DOHH2 (cell line): ENCODE measurements around the gene MAD2L1BP.
A peak's percentile ranks its signal among the peaks of the same experiment; 100 is the strongest.

Experiments used
- H3F3A ChIP-seq: fragments of 200-600 bp; sonication (generic), shearing (Covaris generic); 2 replicates; pipeline ENCODE4 v1.6.0; 2016; ENCODE audit warnings: antibody characterized with exemption, mild to moderate bottlenecking; ENCODE audit not compliant: control insufficient read depth, insufficient read depth
- H3K27ac ChIP-seq: fragments of 200-600 bp; sonication (generic); 2 replicates; pipeline ENCODE4 v1.5.1; 2014; ENCODE audit warnings: low read depth, mild to moderate bottlenecking, low read length, moderate library complexity
- H3K27me3 ChIP-seq: fragments of 200-600 bp; sonication (generic); 2 replicates; pipeline ENCODE4 v1.6.1; 2014; ENCODE audit warnings: mild to moderate bottlenecking, low read length, mixed read lengths; ENCODE audit not compliant: control insufficient read depth
- H3K36me3 ChIP-seq: fragments of 200-600 bp; sonication (generic); 2 replicates; pipeline ENCODE4 v1.6.1; 2014; ENCODE audit warnings: mild to moderate bottlenecking, low read length, moderate library complexity, mixed read lengths; ENCODE audit not compliant: control insufficient read depth
- H3K4me1 ChIP-seq: fragments of 200-600 bp; sonication (generic); 2 replicates; pipeline ENCODE4 v1.6.1; 2014; ENCODE audit warnings: mild to moderate bottlenecking, low read length, mixed read lengths; ENCODE audit not compliant: control insufficient read depth
- H3K4me2 ChIP-seq: fragments of 200-600 bp; sonication (generic); 2 replicates; pipeline ENCODE4 v1.6.0; 2014; ENCODE audit warnings: mild to moderate bottlenecking, low read length, moderate library complexity
- H3K4me3 ChIP-seq: fragments of 200-600 bp; sonication (generic); 2 replicates; pipeline ENCODE4 v1.5.1; 2014; ENCODE audit warnings: mild to moderate bottlenecking, low read length, mixed read lengths
- H3K79me2 ChIP-seq: fragments of 200-600 bp; sonication (generic); 2 replicates; pipeline ENCODE4 v1.6.1; 2014; ENCODE audit warnings: mild to moderate bottlenecking, low read length, mixed read lengths; ENCODE audit not compliant: control insufficient read depth
- H3K9me2 ChIP-seq: fragments of 200-600 bp; sonication (generic); replicated peaks from 2 replicates; pipeline ENCODE4 v1.6.1; 2014; ENCODE audit warnings: mild to moderate bottlenecking, low read length, mixed read lengths; ENCODE audit not compliant: control insufficient read depth
- H3K9me3 ChIP-seq: fragments of 200-600 bp; sonication (generic); 2 replicates; pipeline ENCODE4 v1.6.1; 2014; ENCODE audit warnings: antibody characterized with exemption, low read length, mixed read lengths; ENCODE audit not compliant: control insufficient read depth, insufficient read depth
- H4K20me1 ChIP-seq: fragments of 200-600 bp; sonication (generic); 2 replicates; pipeline ENCODE4 v1.6.0; 2014; ENCODE audit warnings: low read depth, mild to moderate bottlenecking, antibody characterized with exemption, low read length, moderate library complexity; ENCODE audit not compliant: control insufficient read depth, insufficient read depth
- CTCF ChIP-seq: fragments of 200-600 bp; sonication (generic); IDR thresholded peaks from one replicate; pipeline ENCODE4 v1.5.1; 2014; ENCODE audit warnings: antibody characterized with exemption, mild to moderate bottlenecking, low read depth, low read length; ENCODE audit not compliant: poor library complexity, severe bottlenecking
- EZH2phosphoT487 ChIP-seq: fragments of 200-600 bp; sonication (generic); IDR thresholded peaks from 2 replicates; pipeline ENCODE4 v1.6.1; 2017; ENCODE audit warnings: borderline replicate concordance, mild to moderate bottlenecking, antibody characterized with exemption, low read length, moderate library complexity, mixed read lengths

MAD2L1BP gene

DNA sequence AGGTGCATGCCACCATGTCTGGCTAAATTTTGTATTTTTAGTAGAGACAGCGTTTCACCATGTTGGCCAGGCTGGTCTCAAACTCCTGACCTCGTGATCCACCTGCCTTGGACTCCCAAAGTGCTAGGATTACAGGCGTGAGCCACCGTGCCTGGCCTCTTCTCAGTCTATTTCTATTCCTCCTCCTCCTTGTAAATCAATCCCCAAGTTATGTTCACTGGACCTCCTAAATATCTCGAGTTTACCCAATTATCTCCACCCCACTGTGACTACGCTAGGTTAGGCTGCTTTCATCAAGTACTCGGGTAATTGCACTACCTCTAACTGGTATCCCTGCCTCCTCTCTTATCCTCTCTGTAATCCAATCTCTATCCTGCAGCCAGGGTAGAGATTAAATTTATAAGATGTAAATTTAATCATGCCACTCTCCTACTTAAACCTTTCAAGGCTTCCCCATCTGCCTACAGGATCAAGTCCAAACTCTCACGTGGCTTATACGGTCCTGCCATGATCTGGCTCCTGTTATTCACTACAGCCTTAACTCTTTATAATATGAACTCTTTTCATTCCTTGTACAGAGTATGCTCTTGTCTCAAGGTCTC lies 837 bp upstream of the MAD2L1BP start:
- no peaks in the 10 kb centered on the region for H3K9me2 ChIP-seq
- H3K4me3 ChIP-seq = peak overlapping the region; percentile 98
- H3K4me1 ChIP-seq = peaks cover 53% of the 10 kb centered on the region
- no peaks in the 10 kb centered on the region for H4K20me1 ChIP-seq
- peaks cover 16% of the 10 kb centered on the region for H3F3A ChIP-seq
- H3K27me3 ChIP-seq = no peaks in the 10 kb centered on the region
- TF ChIP-seq CTCF (no peak), EZH2phosphoT487 (no peak)
- no peaks in the 10 kb centered on the region for H3K9me3 ChIP-seq
- peak overlapping the region; percentile 89 for H3K4me2 ChIP-seq
- peak overlapping the region; percentile 60; the same call in 1 of the 2 replicates for H3K27ac ChIP-seq
- H3K79me2 ChIP-seq = peaks cover 46% of the 10 kb centered on the region
- H3K36me3 ChIP-seq = peaks cover 38% of the 10 kb centered on the region

DNA sequence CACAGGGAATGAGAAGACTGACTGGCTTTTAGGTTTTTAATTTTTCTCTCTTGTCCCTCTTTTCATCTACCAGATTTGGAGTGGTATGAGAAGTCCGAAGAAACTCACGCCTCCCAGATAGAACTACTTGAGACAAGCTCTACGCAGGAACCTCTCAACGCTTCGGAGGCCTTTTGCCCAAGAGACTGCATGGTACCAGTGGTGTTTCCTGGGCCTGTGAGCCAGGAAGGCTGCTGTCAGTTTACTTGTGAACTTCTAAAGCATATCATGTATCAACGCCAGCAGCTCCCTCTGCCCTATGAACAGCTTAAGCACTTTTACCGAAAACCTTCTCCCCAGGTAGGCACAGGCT lies 644 bp downstream of the MAD2L1BP start:
- Histone ChIP-seq H3K4me1 (peaks cover 40% of the 10 kb centered on the region), H3K4me3 (peak overlapping the region; percentile 98), H3K36me3 (peaks cover 52% of the 10 kb centered on the region), H3K9me2 (no peaks in the 10 kb centered on the region), H4K20me1 (no peaks in the 10 kb centered on the region), H3K79me2 (peaks cover 60% of the 10 kb centered on the region), H3K4me2 (peak overlapping the region; percentile 89), H3K27me3 (no peaks in the 10 kb centered on the region), H3F3A (peaks cover 10% of the 10 kb centered on the region), H3K9me3 (no peaks in the 10 kb centered on the region), H3K27ac (peak overlapping the region; percentile 60)
- TF ChIP-seq CTCF = no peak
- no peak for TF ChIP-seq EZH2phosphoT487

- Histone ChIP-seq H3K9me2 (no peaks in the 10 kb centered on the region), H3K4me3 (no peak overlapping the region), H4K20me1 (no peaks in the 10 kb centered on the region), H3K4me2 (no peak overlapping the region), H3K27me3 (no peaks in the 10 kb centered on the region), H3K79me2 (peaks cover 64% of the 10 kb centered on the region), H3K36me3 (peaks cover 62% of the 10 kb centered on the region), H3K4me1 (peaks cover 36% of the 10 kb centered on the region), H3K27ac (no peak overlapping the region), H3F3A (peaks cover 10% of the 10 kb centered on the region; the same call in 1 of the 2 replicates), H3K9me3 (no peaks in the 10 kb centered on the region)
- TF ChIP-seq CTCF = no peak
- no peak for TF ChIP-seq EZH2phosphoT487
Observed at GRCh38 chr6:43639984-43640800, 4.6 kb downstream of the MAD2L1BP start.
